Measurements from ENCODE around the gene LHFPL6. TPM values are rescaled to one million over a fixed set of nuclear protein-coding genes. Genes with fewer than 3 reads are reported as not detected.

The LHFPL6 gene
- total RNA-seq, 1 donor from 2014 or later: 49.1 TPM

- DNase-seq (ENCODE audit: low spot score): no peak
Observed at GRCh38 chr13:39556866-39557265, 46.1 kb downstream of the LHFPL6 start.

DNA sequence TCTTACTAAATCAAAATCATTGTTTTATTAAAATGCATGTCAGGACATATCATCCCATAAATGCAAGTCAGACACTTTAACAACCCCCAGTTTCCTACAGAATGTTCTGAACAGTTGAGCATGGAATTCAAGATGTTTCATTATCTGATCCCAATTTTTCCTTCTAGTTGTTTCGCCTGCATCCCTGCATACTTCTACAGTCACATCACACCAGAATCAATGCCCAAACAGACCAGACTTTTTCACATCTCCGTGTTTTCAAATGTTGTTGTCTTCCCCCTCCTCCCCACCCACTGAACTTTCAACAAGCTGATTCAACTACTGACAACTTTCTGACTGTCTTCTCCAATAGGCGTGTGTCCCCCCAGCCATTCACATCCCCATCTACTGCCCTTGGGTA, 48.6 kb downstream of the LHFPL6 start:
- DNase-seq (ENCODE audit: low spot score): no peak

DNA sequence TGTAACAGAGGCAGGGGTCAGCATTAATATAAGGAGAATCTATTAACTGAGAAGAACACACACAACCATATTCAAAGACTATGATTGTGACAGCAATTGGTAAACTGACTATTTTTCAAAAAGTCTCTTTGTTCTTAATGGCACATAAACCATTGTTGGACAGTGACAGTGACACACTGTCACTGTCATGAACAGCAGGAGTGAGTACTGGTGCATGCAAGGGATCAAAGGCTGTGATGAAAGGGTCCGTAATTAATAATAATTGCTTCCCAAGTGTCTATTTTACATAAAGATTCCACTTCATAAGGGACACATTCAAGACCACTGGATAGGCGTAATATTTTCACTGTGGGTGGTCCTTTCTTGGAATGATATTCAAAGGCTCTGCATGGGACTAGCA, 50.7 kb downstream of the LHFPL6 start:
- no peak for DNase-seq (ENCODE audit: low spot score)

- no peak for DNase-seq (ENCODE audit: low spot score)
Observed at GRCh38 chr13:39550931-39551330, 52.1 kb downstream of the LHFPL6 start.

- no peak for DNase-seq (ENCODE audit: low spot score)
Observed at GRCh38 chr13:39547108-39547507, 55.9 kb downstream of the LHFPL6 start.

GRCh38 chr13:39542361-39542760, 60.6 kb downstream of the LHFPL6 start:
- no peak for DNase-seq (ENCODE audit: low spot score)

DNA sequence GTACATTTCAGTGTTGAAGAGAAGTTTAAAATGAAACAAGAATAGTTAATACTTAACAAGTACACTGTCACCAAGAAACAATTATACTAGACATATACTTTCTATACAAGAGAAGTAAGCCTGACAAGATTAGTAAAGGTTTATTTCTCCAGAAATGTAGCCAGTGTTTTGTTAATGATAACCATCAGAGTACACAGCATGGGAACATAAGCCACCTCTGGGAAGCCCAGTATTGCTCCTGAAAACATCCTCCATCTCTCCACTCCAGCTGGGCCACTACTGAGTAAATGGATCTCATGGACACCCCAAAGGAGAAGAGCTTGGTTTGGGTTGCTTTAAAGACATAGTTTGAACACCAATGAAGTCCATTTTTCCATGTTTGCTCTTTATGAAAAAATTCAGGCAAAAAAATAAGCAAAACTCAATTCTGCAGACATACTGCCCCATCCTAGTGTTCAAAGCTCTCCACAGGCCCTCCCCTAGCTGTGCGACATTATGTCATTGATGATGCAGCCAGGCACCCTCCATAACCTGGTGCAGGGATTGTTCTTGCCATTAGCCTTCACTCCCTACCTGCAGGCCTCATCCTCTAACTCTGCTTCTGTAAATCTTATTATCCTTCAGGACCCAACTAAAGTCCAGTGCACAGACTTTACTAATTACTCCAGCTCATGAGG, 61.9 kb downstream of the LHFPL6 start:
- DNase-seq (ENCODE audit: low spot score): no peak

GRCh38 chr13:39538816-39539790, 63.9 kb downstream of the LHFPL6 start:
- DNase-seq (ENCODE audit: low spot score): no peak

- DNase-seq (ENCODE audit: low spot score): no peak
Observed at GRCh38 chr13:39536906-39537305, 66.1 kb downstream of the LHFPL6 start.

GRCh38 chr13:39536274-39536673, 66.7 kb downstream of the LHFPL6 start:
- DNase-seq (ENCODE audit: low spot score): no peak

GRCh38 chr13:39533651-39534150, 69.3 kb downstream of the LHFPL6 start:
- DNase-seq (ENCODE audit: low spot score): no peak

- DNase-seq (ENCODE audit: low spot score): no peak
Observed at GRCh38 chr13:39531646-39532045, 71.3 kb downstream of the LHFPL6 start.

DNA sequence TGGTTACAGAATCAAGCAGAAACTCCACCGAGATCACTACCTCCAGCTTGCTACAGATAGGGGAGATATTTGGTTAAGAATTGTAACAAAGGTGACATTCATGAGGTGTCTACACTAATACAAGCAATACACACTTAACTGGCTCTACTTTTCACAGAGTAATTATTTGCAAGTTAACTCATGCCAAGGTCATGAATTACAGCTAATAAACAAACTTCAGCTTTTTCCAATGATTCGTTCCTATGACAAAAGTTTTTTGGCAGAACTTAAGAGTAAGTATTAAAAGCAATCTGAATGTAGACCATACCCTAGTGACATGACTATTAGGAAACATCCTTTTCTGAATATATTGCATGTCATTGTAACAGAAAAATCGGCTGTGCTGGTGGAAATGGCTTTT, 72.1 kb downstream of the LHFPL6 start:
- DNase-seq (ENCODE audit: low spot score): no peak

- no peak for DNase-seq (ENCODE audit: low spot score)
Observed at GRCh38 chr13:39528661-39528980, 74.4 kb downstream of the LHFPL6 start.

GRCh38 chr13:39527961-39528660, 74.9 kb downstream of the LHFPL6 start:
- no peak for DNase-seq (ENCODE audit: low spot score)

DNA sequence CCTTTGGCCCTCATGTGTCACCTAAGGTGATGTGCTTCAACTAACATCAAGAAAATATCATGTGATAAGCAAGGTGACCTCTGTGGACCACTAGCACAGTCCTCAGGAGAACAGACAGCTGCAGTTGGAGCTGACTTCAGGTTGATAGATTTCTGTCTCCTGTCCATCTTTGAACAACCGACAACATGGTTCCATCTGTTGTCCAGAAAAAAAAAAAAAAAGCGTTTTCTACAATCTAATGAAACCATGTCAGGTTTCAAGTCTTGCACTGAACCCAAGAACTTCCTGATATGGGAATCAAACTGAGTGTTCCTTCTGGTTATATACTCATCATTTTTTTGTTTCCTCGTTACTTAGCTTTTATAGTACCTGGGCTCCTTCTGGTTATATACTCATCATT, 75.7 kb downstream of the LHFPL6 start:
- DNase-seq (ENCODE audit: low spot score): no peak

DNA sequence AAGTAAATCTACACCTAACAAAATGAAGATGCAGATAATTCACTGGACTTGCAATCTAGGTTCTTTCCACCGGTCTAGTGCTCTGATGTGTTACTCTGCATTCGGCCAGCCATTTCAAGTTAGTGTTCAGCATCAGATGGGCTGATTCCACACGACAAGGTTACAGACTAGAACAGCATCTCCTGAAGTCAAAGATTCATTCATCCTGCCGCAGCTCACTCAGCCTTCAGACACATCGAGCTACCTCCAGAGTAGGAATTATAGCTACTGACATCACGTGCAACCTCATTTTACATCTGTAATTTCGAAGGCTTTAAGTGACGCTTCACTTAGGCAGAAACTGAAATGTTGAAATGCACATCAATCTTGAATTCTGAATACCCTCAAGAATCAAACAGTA, 76.5 kb downstream of the LHFPL6 start:
- no peak for DNase-seq (ENCODE audit: low spot score)

GRCh38 chr13:39525506-39525905, 77.5 kb downstream of the LHFPL6 start:
- DNase-seq (ENCODE audit: low spot score): no peak

DNA sequence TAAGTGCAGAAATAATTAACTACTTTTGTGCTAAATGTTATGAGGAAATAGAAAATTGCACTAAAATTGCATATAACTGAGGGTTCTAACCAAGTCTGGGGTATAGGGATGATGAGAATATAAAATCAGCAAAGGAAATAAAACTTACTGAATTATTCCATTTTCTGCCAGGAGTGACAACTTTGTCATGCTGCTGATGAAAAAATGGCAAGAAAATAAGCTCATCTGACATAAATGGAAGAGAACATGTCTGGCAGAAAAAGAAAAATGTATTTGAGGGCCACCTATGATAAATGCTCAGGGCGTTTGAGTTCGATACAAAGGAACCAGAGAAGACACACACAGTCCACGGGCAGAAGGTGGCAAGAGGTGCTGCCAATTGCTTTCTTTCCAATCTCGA, 78.2 kb downstream of the LHFPL6 start:
- no peak for DNase-seq (ENCODE audit: low spot score)

DNA sequence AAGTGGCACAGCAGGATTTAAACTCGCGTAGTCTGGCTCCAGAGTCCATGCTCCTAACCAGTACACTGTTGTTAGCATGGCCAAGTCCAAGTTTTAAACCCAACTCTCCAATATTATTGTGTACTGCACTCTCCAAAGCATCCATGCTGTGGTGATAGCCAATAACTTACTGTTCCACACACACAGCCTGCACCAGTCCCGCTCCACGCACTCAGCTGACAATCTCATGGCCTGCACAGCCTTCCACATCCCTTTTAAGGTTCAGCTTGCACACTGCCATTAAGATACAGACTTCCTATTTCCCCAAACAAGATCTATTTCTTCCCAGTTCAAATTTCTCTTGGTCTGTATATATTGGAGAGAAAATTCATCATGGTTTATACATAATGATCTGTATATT, 80.7 kb downstream of the LHFPL6 start:
- DNase-seq (ENCODE audit: low spot score): no peak

DNA sequence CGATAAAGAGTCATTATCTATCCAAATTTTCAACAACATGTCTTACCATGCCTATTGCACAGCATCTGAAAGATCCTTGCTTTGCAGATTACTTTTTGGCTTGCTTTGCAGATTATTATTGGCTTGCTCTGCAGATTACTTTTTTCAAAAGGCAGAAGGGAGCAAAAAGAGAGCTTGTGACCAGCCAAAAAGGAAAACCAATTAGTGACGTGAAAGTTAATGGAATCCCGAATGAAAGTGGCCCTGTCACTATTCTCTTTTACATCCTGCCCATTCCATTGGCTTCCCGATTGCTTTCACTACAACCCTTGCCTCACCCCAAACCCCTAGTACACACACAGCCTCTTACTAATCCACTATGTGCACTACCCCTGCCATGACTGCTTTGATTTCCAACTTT, 81.3 kb downstream of the LHFPL6 start:
- no peak for DNase-seq (ENCODE audit: low spot score)

- no peak for DNase-seq (ENCODE audit: low spot score)
Observed at GRCh38 chr13:39516096-39516495, 86.9 kb downstream of the LHFPL6 start.
